Coronary artery (tissue), 2 donors: ENCODE results near the gene PLXNA4.

Experiments
- DNase-seq: peaks from one replicate; pipeline ENCODE4 v3.0.0-alpha.2; 2017; ENCODE audit warnings: low spot score
- H3K27ac ChIP-seq, 2 donors: fragments of 200-600 bp; sonication (generic); one replicate each; pipeline ENCODE4 v1.5.1; 2016 to 2019
- H3K4me3 ChIP-seq: fragments of 200-600 bp; sonication (generic); 2 replicates; pipeline ENCODE4 v1.5.1; 2016; ENCODE audit warnings: mild to moderate bottlenecking, moderate library complexity
- CTCF ChIP-seq: fragments of 200-600 bp; sonication (generic); IDR thresholded peaks from one replicate; pipeline ENCODE4 v1.5.1; 2019; ENCODE audit warnings: antibody characterized with exemption

Gene PLXNA4

DNA sequence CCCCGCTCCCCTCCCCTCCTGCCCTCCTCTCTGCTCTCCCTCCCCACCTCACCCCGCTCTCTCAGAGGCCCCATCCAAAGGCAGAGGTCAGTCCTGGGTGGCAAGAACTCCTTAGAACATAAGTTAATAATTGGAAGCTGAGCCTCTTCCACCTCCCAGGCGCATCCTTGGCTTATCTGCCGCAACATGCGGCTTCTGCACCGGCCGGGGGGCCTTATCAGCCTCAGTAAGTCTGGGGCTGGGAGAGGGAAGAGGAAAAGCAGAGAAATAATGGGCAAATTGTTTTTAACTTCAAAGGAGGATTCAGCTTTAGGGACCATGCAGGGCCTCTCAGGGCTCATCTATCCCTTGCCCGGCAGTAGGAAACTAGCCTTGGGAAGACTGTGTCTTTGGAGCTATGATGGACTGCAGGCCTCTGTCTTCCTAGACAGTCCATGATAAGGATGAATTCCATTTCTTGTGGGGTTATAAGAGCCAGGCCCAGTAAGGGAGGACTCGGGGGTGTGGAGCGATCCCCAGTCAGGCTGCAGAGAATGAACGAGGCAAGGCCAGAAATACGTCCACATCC, 411.6 kb downstream of the PLXNA4 start:
- no peak overlapping the region for H3K4me3 ChIP-seq
- TF ChIP-seq CTCF = no peak
- H3K27ac ChIP-seq = no peak overlapping the region
- DNase-seq = no peak

- no peak for TF ChIP-seq CTCF
These were observed 413.6 kb downstream of the PLXNA4 start for GRCh38 chr7:132162556-132163144.

GRCh38 chr7:132161976-132162375, 414.3 kb downstream of the PLXNA4 start:
- Histone ChIP-seq H3K27ac (no peak overlapping the region), H3K4me3 (no peak overlapping the region)
- DNase-seq = no peak
- no peak for TF ChIP-seq CTCF

More at GRCh38 chr7:132162556-132163144, 413.6 kb downstream of the PLXNA4 start:
- Histone ChIP-seq H3K27ac (no peak overlapping the region), H3K4me3 (no peak overlapping the region)
- DNase-seq = no peak

- H3K4me3 ChIP-seq = no peak overlapping the region
- no peak for TF ChIP-seq CTCF
- no peak overlapping the region for H3K27ac ChIP-seq
- no peak for DNase-seq
These were observed 414.7 kb downstream of the PLXNA4 start for GRCh38 chr7:132161533-132161915.

GRCh38 chr7:132160611-132161532, 415.4 kb downstream of the PLXNA4 start:
- H3K4me3 ChIP-seq = no peak overlapping the region
- DNase-seq = no peak
- no peak overlapping the region for H3K27ac ChIP-seq
- TF ChIP-seq CTCF = no peak

GRCh38 chr7:132158841-132159240, 417.4 kb downstream of the PLXNA4 start:
- DNase-seq = no peak
- Histone ChIP-seq H3K27ac (no peak overlapping the region), H3K4me3 (no peak overlapping the region)
- no peak for TF ChIP-seq CTCF
